MCF 10A (cell line): Measurements from ENCODE around the gene EXD3. TPM values are rescaled to one million over a fixed set of nuclear protein-coding genes. Genes with fewer than 3 reads are reported as not detected.
"Not testable (repeated sequence)": the region's sequence is repeated elsewhere in the genome, so short reads cannot be mapped to it uniquely, and the experiment has no call there.

ENCODE experiments used
- BruUV-seq: library from RNA; stranded (reverse); fragments of 400-500 nt; replicated peaks from 2 replicates; lab custom pipeline; 2021; lab: Mats Ljungman, UMichigan
- CTCF ChIA-PET: fragments of 300-600 bp; sonication (Branson Sonifier 250); formaldehyde crosslinking; extraction: SDS; loops from one replicate; lab custom pipeline; 2021; ENCODE audit warnings: antibody characterized with exemption, inconsistent platforms; lab: Yijun Ruan, JAX
- POLR2A ChIA-PET: fragments of 300-600, 350-650 bp; sonication (Branson Sonifier 250); formaldehyde crosslinking; extraction: SDS; loops from one replicate; lab custom pipeline; 2020; ENCODE audit warnings: antibody characterized with exemption, inconsistent platforms; lab: Yijun Ruan, JAX
- DNase-seq: peaks from one replicate; pipeline ENCODE4 v3.0.0-alpha.2; 2018; ENCODE audit not compliant: unreplicated experiment
- H3K27ac Mint-ChIP-seq: one replicate; pipeline ENCODE4 v1.8.0; 2022; ENCODE audit warnings: mild to moderate bottlenecking, low read depth, mixed read lengths; ENCODE audit not compliant: unreplicated experiment
- H3K27me3 Mint-ChIP-seq: one replicate; pipeline ENCODE4 v1.8.0; 2022; ENCODE audit warnings: mixed read lengths; ENCODE audit not compliant: insufficient read depth, unreplicated experiment
- H3K36me3 Mint-ChIP-seq: one replicate; pipeline ENCODE4 v1.8.0; 2022; ENCODE audit warnings: mild to moderate bottlenecking, moderate library complexity, mixed read lengths; ENCODE audit not compliant: insufficient read depth, unreplicated experiment
- H3K4me1 Mint-ChIP-seq: one replicate; pipeline ENCODE4 v1.8.0; 2022; ENCODE audit warnings: mixed read lengths; ENCODE audit not compliant: insufficient read depth, unreplicated experiment
- H3K4me3 Mint-ChIP-seq: one replicate; pipeline ENCODE4 v1.8.0; 2022; ENCODE audit warnings: mild to moderate bottlenecking, moderate library complexity, mixed read lengths; ENCODE audit not compliant: unreplicated experiment
- H3K9me3 Mint-ChIP-seq: one replicate; pipeline ENCODE4 v1.8.0; 2022; ENCODE audit warnings: mixed read lengths; ENCODE audit not compliant: unreplicated experiment
- CTCF ChIP-seq: fragments of 200-600 bp; IDR thresholded peaks from one replicate; pipeline ENCODE4 v1.8.0; 2022; ENCODE audit warnings: antibody characterized with exemption, mild to moderate bottlenecking; ENCODE audit not compliant: unreplicated experiment
- intact Hi-C: fragments of 100-400 bp; cut with micrococcal nuclease; formaldehyde crosslinking; loops from 2 replicates; pipeline ENCODE4 v1.14.1; 2022
- total RNA-seq: library from RNA; stranded (reverse); gene quantifications from 2 replicates; pipeline ENCODE4 v1.2.3, GENCODE V29; 2022

EXD3 gene
- total RNA-seq, 1 experiment from 2014 or later: 17.1 TPM

GRCh38 chr9:137342482-137342881, 80.5 kb downstream of the EXD3 start:
- ChIA-PET POLR2A (no interaction called here), CTCF (no interaction called here)
- H3K4me3 Mint-ChIP-seq: no peak overlapping the region
- no peaks in the 10 kb centered on the region for H3K27me3 Mint-ChIP-seq
- no peak for TF ChIP-seq CTCF
- no peaks in the 10 kb centered on the region for H3K9me3 Mint-ChIP-seq
- intact Hi-C loops: no loop called here
- H3K4me1 Mint-ChIP-seq: no peaks in the 10 kb centered on the region
- no peaks in the 10 kb centered on the region for H3K36me3 Mint-ChIP-seq
- DNase-seq: no peak
- no TSS peak for BruUV-seq
- H3K27ac Mint-ChIP-seq: no peak overlapping the region

GRCh38 chr9:137341227-137341626, 81.7 kb downstream of the EXD3 start:
- TF ChIP-seq CTCF: no peak
- ChIA-PET CTCF (no interaction called here), POLR2A (no interaction called here)
- intact Hi-C loops: no loop called here
- H3K36me3 Mint-ChIP-seq: no peaks in the 10 kb centered on the region
- no peaks in the 10 kb centered on the region for H3K9me3 Mint-ChIP-seq
- no peaks in the 10 kb centered on the region for H3K4me1 Mint-ChIP-seq
- H3K4me3 Mint-ChIP-seq: no peak overlapping the region
- no peak for DNase-seq
- no peak overlapping the region for H3K27ac Mint-ChIP-seq
- H3K27me3 Mint-ChIP-seq: no peaks in the 10 kb centered on the region
- no TSS peak for BruUV-seq

- H3K4me3 Mint-ChIP-seq, H3K36me3 Mint-ChIP-seq, intact Hi-C loops, DNase-seq, H3K4me1 Mint-ChIP-seq, H3K27ac Mint-ChIP-seq, H3K27me3 Mint-ChIP-seq, POLR2A ChIA-PET, BruUV-seq, CTCF ChIA-PET, H3K9me3 Mint-ChIP-seq: not testable (repeated sequence)
Measured at GRCh38 chr9:137339908-137340462, 83.0 kb downstream of the EXD3 start.

DNA sequence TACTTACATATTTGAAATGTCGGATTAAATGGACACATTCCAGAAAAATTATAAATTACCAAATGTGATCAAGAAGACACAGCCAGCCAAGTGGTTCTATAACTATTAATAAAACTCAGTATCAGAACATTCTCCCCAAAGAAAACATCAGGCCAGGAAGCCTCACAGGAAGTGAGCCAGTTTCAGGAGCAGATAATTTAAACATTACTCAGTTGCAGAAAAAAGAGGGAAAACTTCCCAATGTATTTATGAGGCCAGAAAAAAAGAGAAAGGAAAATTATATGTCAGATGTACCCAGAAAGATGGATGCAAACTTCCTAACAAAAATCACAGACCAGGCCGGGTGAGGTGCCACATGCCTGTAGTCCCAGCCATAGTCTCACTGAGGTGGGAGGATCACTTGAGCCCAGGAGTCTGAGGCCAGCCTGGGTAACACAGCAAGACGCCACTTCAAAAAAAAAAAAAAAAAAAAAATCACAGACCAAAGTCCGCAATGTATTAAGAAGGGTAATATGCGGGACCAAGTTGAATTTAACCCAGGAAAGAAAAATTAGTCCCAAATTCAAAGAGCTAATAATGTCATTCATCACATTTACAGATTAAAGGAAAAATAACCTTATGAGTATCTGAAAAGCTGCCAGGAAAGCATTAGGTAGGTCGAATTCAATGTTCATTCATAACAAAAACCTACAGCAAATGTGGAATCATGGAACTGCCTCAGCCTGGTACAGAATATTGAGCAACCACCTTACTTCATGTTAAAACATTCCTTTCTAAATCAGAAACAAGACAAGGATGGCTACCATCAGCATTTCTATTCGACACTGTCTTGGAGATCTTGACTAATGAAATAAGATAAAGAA, 83.7 kb downstream of the EXD3 start:
- ChIA-PET CTCF (interaction anchor here (0.6 kb wide), 1 partner anchor 15 kb away, joined by 3 read pairs; no protein-coding TSS in a partner anchor), POLR2A (no interaction called here)
- no peak overlapping the region for H3K4me3 Mint-ChIP-seq
- no peak for DNase-seq
- intact Hi-C loops: no loop called here
- no peak overlapping the region for H3K27ac Mint-ChIP-seq
- TF ChIP-seq CTCF: no peak
- H3K9me3 Mint-ChIP-seq: no peaks in the 10 kb centered on the region
- no peaks in the 10 kb centered on the region for H3K27me3 Mint-ChIP-seq
- BruUV-seq: no TSS peak
- H3K4me1 Mint-ChIP-seq: no peaks in the 10 kb centered on the region
- H3K36me3 Mint-ChIP-seq: no peaks in the 10 kb centered on the region
